Measurements from ENCODE around the gene SECISBP2.

Gene SECISBP2

DNA sequence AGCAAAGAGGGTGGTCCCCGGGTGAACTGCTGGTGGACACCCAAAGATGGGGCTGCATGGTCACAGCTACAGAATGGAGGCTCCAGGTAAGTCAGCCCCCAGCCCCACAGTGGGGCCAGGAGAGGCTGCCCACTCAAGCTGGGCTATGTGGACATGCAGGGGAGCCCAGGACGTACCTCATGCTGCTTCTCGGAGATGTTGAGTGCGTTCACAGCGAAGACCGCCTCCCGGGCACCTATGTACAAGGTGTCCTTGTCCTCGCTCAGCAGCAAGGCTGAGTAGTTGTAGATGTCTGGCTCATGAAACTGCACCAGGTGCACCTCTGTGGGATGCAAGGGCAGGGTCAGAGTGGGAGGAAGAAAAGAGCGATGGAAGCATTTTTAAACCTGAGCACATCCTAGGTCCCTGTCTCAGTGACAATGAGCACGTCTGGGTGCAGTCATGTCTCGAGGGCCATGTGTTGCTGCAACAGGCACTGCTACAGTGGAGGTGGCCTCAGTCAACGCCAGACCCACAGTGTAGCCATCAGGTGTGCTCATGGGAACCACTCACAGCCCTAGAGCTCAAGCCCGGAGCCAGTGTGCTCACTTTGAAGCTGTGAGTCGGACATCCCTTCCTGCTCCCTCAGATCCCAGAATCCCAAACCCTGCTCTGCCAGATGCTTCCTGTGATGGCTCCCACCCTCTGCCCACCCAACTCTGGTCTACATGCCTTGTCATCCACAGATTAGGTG lies 84.6 kb downstream of the SECISBP2 start:
- WGBS (ENCODE audit: insufficient coverage, insufficient read length), result no CpG with 5 or more reads among the region's 14 CpGs
- H3K27ac ChIP-seq (ENCODE audit: low read length), result no peak overlapping the region
- H3K27me3 ChIP-seq (ENCODE audit: control insufficient read depth, insufficient read depth, low read length), result no peaks in the 10 kb centered on the region; the same call in 1 of the 2 replicates
- H3K9me3 ChIP-seq (ENCODE audit: control insufficient read depth, insufficient read depth, low read length), result no peaks in the 10 kb centered on the region
- no peaks in the 10 kb centered on the region for H3K4me1 ChIP-seq (ENCODE audit: control insufficient read depth, insufficient read depth, low read length)
- peaks cover 12% of the 10 kb centered on the region; the same call in 1 of the 2 replicates for H3K36me3 ChIP-seq (ENCODE audit: control insufficient read depth, insufficient read depth, low read length)
- no peak overlapping the region for H3K4me3 ChIP-seq (ENCODE audit: low read length)
- no peak for DNase-seq (ENCODE audit: low read depth, low spot score)

DNA sequence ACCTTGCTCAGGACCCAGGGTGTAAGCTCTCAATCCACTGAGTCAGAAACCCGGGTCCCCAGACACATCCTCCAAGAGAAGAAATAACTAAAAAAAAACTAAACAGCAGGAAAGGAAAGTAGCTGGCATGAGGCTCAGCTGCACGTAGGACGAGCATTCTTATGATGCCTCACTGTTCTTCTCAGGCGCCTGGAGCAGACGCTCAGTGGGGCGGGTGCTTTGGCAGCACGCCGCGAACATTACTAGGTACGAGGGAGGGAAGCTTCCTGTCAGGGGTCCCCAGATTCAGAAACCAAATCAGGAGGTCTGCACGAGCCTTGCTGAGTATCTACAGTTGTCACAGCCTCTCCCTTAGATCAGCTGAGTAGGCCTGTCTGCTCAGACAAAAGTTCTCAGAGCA lies 85.8 kb downstream of the SECISBP2 start:
- Histone ChIP-seq H3K27ac (ENCODE audit: low read length) (no peak overlapping the region), H3K36me3 (ENCODE audit: control insufficient read depth, insufficient read depth, low read length) (peaks cover 8% of the 10 kb centered on the region; the same call in 1 of the 2 replicates), H3K27me3 (ENCODE audit: control insufficient read depth, insufficient read depth, low read length) (no peaks in the 10 kb centered on the region; the same call in 1 of the 2 replicates), H3K4me1 (ENCODE audit: control insufficient read depth, insufficient read depth, low read length) (no peaks in the 10 kb centered on the region), H3K4me3 (ENCODE audit: low read length) (no peak overlapping the region), H3K9me3 (ENCODE audit: control insufficient read depth, insufficient read depth, low read length) (no peaks in the 10 kb centered on the region)
- no CpG with 5 or more reads among the region's 11 CpGs for WGBS (ENCODE audit: insufficient coverage, insufficient read length)
- DNase-seq (ENCODE audit: low read depth, low spot score), result no peak

DNA sequence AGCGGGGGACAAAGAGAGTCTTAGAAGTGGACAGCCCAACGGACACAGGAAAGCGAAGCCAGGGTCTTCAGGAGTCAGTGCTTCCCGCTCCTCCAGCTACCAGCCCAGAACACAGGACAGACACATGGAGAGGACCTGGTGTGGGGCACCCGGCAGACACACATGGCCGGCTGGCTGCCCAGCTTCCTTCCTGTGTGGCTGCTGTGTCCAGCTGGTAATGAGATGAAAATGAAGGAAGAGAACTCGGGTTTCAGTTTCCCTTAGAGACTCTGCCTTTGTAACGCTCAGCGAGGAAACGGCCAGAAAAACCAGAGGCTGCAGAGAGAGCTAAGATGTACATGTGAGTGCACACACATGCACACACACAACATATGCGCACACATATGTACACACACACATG lies 87.5 kb downstream of the SECISBP2 start:
- Histone ChIP-seq H3K9me3 (ENCODE audit: control insufficient read depth, insufficient read depth, low read length) (no peaks in the 10 kb centered on the region), H3K4me1 (ENCODE audit: control insufficient read depth, insufficient read depth, low read length) (no peaks in the 10 kb centered on the region), H3K27ac (ENCODE audit: low read length) (no peak overlapping the region), H3K4me3 (ENCODE audit: low read length) (no peak overlapping the region), H3K36me3 (ENCODE audit: control insufficient read depth, insufficient read depth, low read length) (peaks cover 8% of the 10 kb centered on the region; the same call in 1 of the 2 replicates), H3K27me3 (ENCODE audit: control insufficient read depth, insufficient read depth, low read length) (no peaks in the 10 kb centered on the region; the same call in 1 of the 2 replicates)
- no CpG with 5 or more reads among the region's 11 CpGs for WGBS (ENCODE audit: insufficient coverage, insufficient read length)
- DNase-seq (ENCODE audit: low read depth, low spot score), result no peak

DNA sequence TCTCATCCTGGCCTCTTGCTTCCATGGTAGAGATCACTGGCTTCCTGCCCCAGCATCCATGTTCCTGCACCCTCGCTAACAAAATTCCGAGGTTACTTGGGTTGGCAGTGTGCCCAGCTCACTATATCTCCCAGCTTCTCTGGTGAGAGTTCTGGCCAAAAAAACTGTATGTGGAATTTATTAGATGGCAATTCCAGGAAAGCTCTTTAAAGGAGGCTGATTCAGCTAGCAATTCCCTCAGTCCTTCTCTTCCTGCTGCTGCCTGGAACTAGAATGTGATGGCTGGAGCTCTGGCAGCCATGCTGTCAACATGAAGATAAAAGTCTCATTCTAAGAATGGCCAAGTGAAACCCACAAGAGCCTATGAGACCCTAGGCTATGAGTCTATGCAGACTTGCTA lies 88.8 kb downstream of the SECISBP2 start:
- no peak overlapping the region for H3K27ac ChIP-seq (ENCODE audit: low read length)

DNA sequence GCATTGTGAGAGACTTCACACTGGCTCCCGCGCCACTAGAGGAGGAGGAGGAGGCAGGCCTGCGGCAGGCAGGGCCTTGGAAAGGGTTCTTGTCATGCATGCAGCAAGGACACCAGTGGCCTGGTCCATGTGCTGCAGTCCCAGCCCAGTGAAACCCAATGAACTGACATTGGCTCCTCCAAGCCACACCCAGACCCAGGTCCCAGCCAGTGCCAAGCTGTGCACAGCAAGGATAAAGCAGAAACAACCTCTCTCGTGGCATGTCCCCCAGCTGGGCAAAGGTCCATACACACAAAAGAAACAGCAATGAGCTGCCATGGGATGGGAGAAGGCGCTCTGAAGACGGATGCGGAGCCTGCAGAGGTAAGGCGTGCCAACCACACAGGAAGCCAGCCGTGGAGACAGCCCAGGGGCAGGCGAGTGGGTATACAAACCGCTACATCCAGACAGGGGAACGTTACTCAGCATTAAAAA lies 90.4 kb downstream of the SECISBP2 start:
- Histone ChIP-seq H3K9me3 (ENCODE audit: control insufficient read depth, insufficient read depth, low read length) (no peaks in the 10 kb centered on the region), H3K4me1 (ENCODE audit: control insufficient read depth, insufficient read depth, low read length) (peaks cover 11% of the 10 kb centered on the region), H3K4me3 (ENCODE audit: low read length) (no peak overlapping the region), H3K27ac (ENCODE audit: low read length) (no peak overlapping the region), H3K36me3 (ENCODE audit: control insufficient read depth, insufficient read depth, low read length) (no peaks in the 10 kb centered on the region), H3K27me3 (ENCODE audit: control insufficient read depth, insufficient read depth, low read length) (no peaks in the 10 kb centered on the region; the same call in 1 of the 2 replicates)
- no peak for DNase-seq (ENCODE audit: low read depth, low spot score)
- no CpG with 5 or more reads among the region's 12 CpGs for WGBS (ENCODE audit: insufficient coverage, insufficient read length)

More for the DNA sequence above, 88.8 kb downstream of the SECISBP2 start:
- no CpG with 5 or more reads among the region's 2 CpGs for WGBS (ENCODE audit: insufficient coverage, insufficient read length)
- no peaks in the 10 kb centered on the region; the same call in 1 of the 2 replicates for H3K27me3 ChIP-seq (ENCODE audit: control insufficient read depth, insufficient read depth, low read length)
- H3K4me1 ChIP-seq (ENCODE audit: control insufficient read depth, insufficient read depth, low read length), result peaks cover 4% of the 10 kb centered on the region
- no peak for DNase-seq (ENCODE audit: low read depth, low spot score)
- no peak overlapping the region for H3K4me3 ChIP-seq (ENCODE audit: low read length)
- no peaks in the 10 kb centered on the region for H3K9me3 ChIP-seq (ENCODE audit: control insufficient read depth, insufficient read depth, low read length)
- H3K36me3 ChIP-seq (ENCODE audit: control insufficient read depth, insufficient read depth, low read length), result peaks cover 5% of the 10 kb centered on the region; the same call in 1 of the 2 replicates

Data from iPS DF 6.9 (cell line).